K562 (cell line): Measurements from ENCODE around the gene TMEM225B. TPM values are rescaled to one million over a fixed set of nuclear protein-coding genes. Genes with fewer than 3 reads are reported as not detected.
A peak's percentile ranks its signal among the peaks of the same experiment; 100 is the strongest.

Experiments used
- ATAC-seq: fragments of 200-7000 bp; cut with Tn5 transposase; 3 replicates; pipeline ENCODE4 v1.9.1; 2020; ENCODE audit warnings: moderate library complexity
- BruUV-seq: library from RNA; stranded (reverse); fragments of 400-500 nt; replicated peaks from 2 replicates; lab custom pipeline; 2021; lab: Mats Ljungman, UMichigan
- CTCF ChIA-PET: fragments of 300-600 bp; formaldehyde crosslinking; extraction: SDS; loops from one replicate; lab custom pipeline; 2021; ENCODE audit warnings: low intra/inter-chr PET ratio; lab: Yijun Ruan, JAX
- POLR2A ChIA-PET: fragments of 300-600, 350-650 bp; sonication (Branson Sonifier 250); formaldehyde crosslinking; extraction: SDS; loops from one replicate; lab custom pipeline; 2021; ENCODE audit warnings: antibody characterized with exemption, inconsistent platforms; lab: Yijun Ruan, JAX
- DNase-seq, 4 experiments: peaks; one replicate each; pipeline versions ENCODE4 v3.0.0 to v3.0.0-alpha.2; 2011 to 2018; ENCODE audit warnings: low spot score in 3 of 4, mixed read lengths in 3 of 4; ENCODE audit errors: extremely low read depth in 1 of 4
- FAIRE-seq: peaks from 2 replicates; lab custom pipeline; 2011; peaks lifted over from hg19 to GRCh38; lab: Jason Lieb, UNC
- H2AFZ ChIP-seq: 2 replicates; pipeline ENCODE4 v1.6.0; 2011; ENCODE audit warnings: low read depth, low read length, control low read depth, inconsistent platforms
- H3K27ac ChIP-seq: fragments of 200-600 bp; 3 replicates; pipeline ENCODE4 v1.8.0; 2011; ENCODE audit warnings: low read depth, mild to moderate bottlenecking, control low read depth, inconsistent platforms, low read length, moderate library complexity, mixed read lengths; ENCODE audit errors: extremely low read depth
- H3K27me3 ChIP-seq, 2 experiments: fragments of 300-600 bp in 1 of 2; 2 replicates in 1 of 2; 3 replicates in 1 of 2; pipeline versions ENCODE4 v1.6.0 to v1.8.0; 2011; ENCODE audit warnings: inconsistent platforms in 2 of 2, low read length in 2 of 2, mild to moderate bottlenecking in 1 of 2, mixed read lengths in 1 of 2, moderate library complexity in 1 of 2; ENCODE audit not compliant: control insufficient read depth in 2 of 2, insufficient read depth in 2 of 2
- H3K36me3 ChIP-seq: fragments of 300-600 bp; 3 replicates; pipeline ENCODE4 v1.8.0; 2011; ENCODE audit warnings: mild to moderate bottlenecking, low read length, inconsistent platforms; ENCODE audit not compliant: control insufficient read depth, insufficient read depth
- H3K4me1 ChIP-seq, 2 experiments: fragments of 200-600 bp in 1 of 2; replicated peaks in 1 of 2; 2 replicates in 1 of 2; 3 replicates in 1 of 2; pipeline versions ENCODE4 v1.5.1 to v1.8.0; 2011; ENCODE audit warnings: inconsistent platforms in 2 of 2, low read length in 2 of 2, mild to moderate bottlenecking in 1 of 2, mixed read lengths in 1 of 2, moderate library complexity in 1 of 2; ENCODE audit not compliant: control insufficient read depth in 2 of 2, insufficient read depth in 2 of 2
- H3K4me2 ChIP-seq: 2 replicates; pipeline ENCODE4 v1.6.1; 2011; ENCODE audit warnings: low read length, control low read depth, inconsistent platforms, mixed read lengths; ENCODE audit not compliant: insufficient read depth
- H3K4me3 ChIP-seq: fragments of 200-600 bp; sonication (generic), shearing (Covaris generic); 2 replicates; pipeline ENCODE4 v1.5.1; 2016; ENCODE audit warnings: control low read depth, inconsistent platforms
- H3K79me2 ChIP-seq: fragments of 200-600 bp; 3 replicates; pipeline ENCODE4 v1.8.0; 2011; ENCODE audit warnings: low read length, inconsistent platforms; ENCODE audit not compliant: control insufficient read depth, insufficient read depth
- H3K9ac ChIP-seq, 2 experiments: 2 replicates each; pipeline versions ENCODE4 v1.6.0 to v1.6.1; 2011; ENCODE audit warnings: low read depth in 2 of 2, low read length in 2 of 2, control low read depth in 1 of 2, inconsistent platforms in 1 of 2, mild to moderate bottlenecking in 1 of 2, mixed read lengths in 1 of 2; ENCODE audit not compliant: insufficient read depth in 1 of 2
- H3K9me1 ChIP-seq: one replicate; pipeline ENCODE4 v1.6.0; 2011; ENCODE audit warnings: inconsistent platforms, mild to moderate bottlenecking, low read length, moderate library complexity; ENCODE audit not compliant: control insufficient read depth, insufficient read depth
- H3K9me3 ChIP-seq: replicated peaks from 2 replicates; pipeline ENCODE4 v1.5.1; 2011; ENCODE audit warnings: low read depth, low read length, inconsistent platforms; ENCODE audit not compliant: control insufficient read depth, insufficient read depth
- H4K20me1 ChIP-seq: replicated peaks from 2 replicates; pipeline ENCODE4 v1.6.1; 2011; ENCODE audit warnings: low read length, inconsistent platforms, mixed read lengths; ENCODE audit not compliant: control insufficient read depth, insufficient read depth
- KLF6 ChIP-seq: fragments of 250-450 bp; sonication (Bioruptor Pico); IDR thresholded peaks from 2 replicates; pipeline ENCODE4 v1.4.0; 2020; ENCODE audit warnings: mild to moderate bottlenecking, moderate library complexity, borderline replicate concordance
- MTA3 ChIP-seq: fragments of 450-650 bp; formaldehyde crosslinking; IDR thresholded peaks from 2 replicates; pipeline ENCODE4 v1.6.1; 2017; ENCODE audit warnings: mild to moderate bottlenecking, borderline replicate concordance
- POLR2G ChIP-seq: fragments of 200-400 bp; formaldehyde crosslinking; IDR thresholded peaks from 2 replicates; pipeline ENCODE4 v1.6.1; 2017; ENCODE audit warnings: low read depth, mild to moderate bottlenecking, antibody characterized with exemption, low read length, moderate library complexity
- RBFOX2 ChIP-seq: fragments of 200-400 bp; formaldehyde crosslinking; IDR thresholded peaks from 2 replicates; pipeline ENCODE4 v1.6.1; 2017; ENCODE audit warnings: low read depth, mild to moderate bottlenecking, low read length, moderate library complexity
- SP1 ChIP-seq: sonication (generic); formaldehyde crosslinking; IDR thresholded peaks from 2 replicates; pipeline ENCODE4 v1.8.1; 2022; ENCODE audit warnings: mild to moderate bottlenecking, missing genetic modification reagents
- TCF7 ChIP-seq: sonication (generic); IDR thresholded peaks from 2 replicates; pipeline ENCODE4 v1.6.1; 2016; ENCODE audit warnings: antibody characterized with exemption, borderline replicate concordance
- WGBS: fragments of 100-300 bp; shearing (Covaris generic); methylation state at CpG from one replicate; pipeline ENCODE4 v1.1.6; 2016; ENCODE audit warnings: low coverage, mixed read lengths; ENCODE audit not compliant: insufficient coverage; ENCODE audit errors: missing lambda C conversion rate; 5-methylcytosine and 5-hydroxymethylcytosine counted together
- in situ Hi-C: fragments of 300-500 bp; cut with MboI; formaldehyde crosslinking; loops from 4 replicates; pipeline ENCODE4 v1.15.0; 2018; ENCODE audit warnings: inconsistent platforms, mixed read lengths
- intact Hi-C: fragments of 100-400 bp; cut with micrococcal nuclease; formaldehyde crosslinking; loops from 2 replicates; pipeline ENCODE4 v1.14.2; 2022
- polyA plus RNA-seq, 8 experiments: library from polyadenylated mRNA; depleted of rRNA in 4 of 8; stranded (reverse) in 5 of 8; unstranded in 3 of 8; fragments of >200 nt; fragmentation: Nextera tagmentation in 2 of 8; fragmentation: Illumina TruSeq in 1 of 8; extraction: Ambion mirVana in 2 of 8; extraction: Trizol in 1 of 8; gene quantifications; 2 replicates each; pipeline versions ENCODE4 v1.2.1 to v1.2.3, GENCODE V29; 2011 to 2014; ENCODE audit warnings: inconsistent platforms in 1 of 8, missing spikeins in 1 of 8
- total RNA-seq, 7 experiments: library from RNA; depleted of rRNA in 6 of 7; stranded (reverse); fragments of >200 nt in 6 of 7; fragmentation: Illumina TruSeq in 2 of 7; extraction: Trizol in 2 of 7; gene quantifications; 2 replicates each; pipeline versions ENCODE4 v1.2.1 to v1.2.3, GENCODE V29; 2011 to 2021; ENCODE audit warnings: low replicate concordance in 1 of 7
- TF ChIP-seq, protein P1 (sequence below): fragments of 450-650 bp; IDR thresholded peaks from 2 replicates; pipeline ENCODE4 v1.6.1; 2017; ENCODE audit warnings: mild to moderate bottlenecking, moderate library complexity

Gene TMEM225B
- total and polyA plus RNA-seq, 9 of the 15 experiments (the other 6 are each of a cell fraction or from before 2014, with no cell fraction given): 0.08 to 0.73 (median 0.56) TPM

DNA sequence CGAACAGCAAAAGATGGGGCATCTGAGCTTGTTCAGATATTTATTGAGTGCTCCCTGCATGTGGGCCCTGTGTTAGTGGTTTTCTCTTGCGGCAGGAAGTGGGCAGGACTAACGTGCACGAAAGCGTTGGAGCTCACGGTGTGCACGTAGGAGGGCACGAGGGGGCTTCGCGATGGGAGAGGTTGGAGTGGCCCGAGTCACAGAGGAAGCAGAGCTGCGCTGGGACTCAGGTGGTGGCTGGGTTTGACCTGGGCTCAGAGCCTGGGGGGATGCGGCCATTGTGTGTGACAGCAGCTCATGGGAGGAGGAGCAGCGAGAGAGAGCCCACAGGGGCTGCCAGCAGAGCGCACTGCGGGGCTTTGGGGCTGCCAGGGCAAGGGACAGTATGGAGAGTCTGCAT, 26.4 kb downstream of the TMEM225B start:
- H3K4me3 ChIP-seq: no peak overlapping the region
- no peaks in the 10 kb centered on the region for H3K9me1 ChIP-seq
- H3K79me2 ChIP-seq: no peaks in the 10 kb centered on the region
- ChIA-PET POLR2A (interaction anchor here (0.5 to 1.4 kb wide), 3 partner anchors 9 to 143 kb away, joined by 3 to 5 read pairs (median 3); no protein-coding TSS in a partner anchor), CTCF (no interaction called here)
- H4K20me1 ChIP-seq: peaks cover 11% of the 10 kb centered on the region; the same call in 1 of the 2 replicates
- no peak overlapping the region for H3K4me2 ChIP-seq
- ATAC-seq (no peak), FAIRE-seq (no peak), DNase-seq (no peak)
- no peak overlapping the region for H2AFZ ChIP-seq
- H3K4me1 ChIP-seq: peaks cover 0 to 6% of the 10 kb centered on the region in 2 experiments; a peak in 2 of 5 replicates
- no peak overlapping the region for H3K27ac ChIP-seq
- TF ChIP-seq MTA3 (no peak), SP1 (CRISPR knock-in tag) (no peak), POLR2G (peak; percentile 62), TCF7 (no peak), KLF6 (CRISPR knock-in tag) (no peak), RBFOX2 (peak; percentile 62)
- TF ChIP-seq, protein P1, sequence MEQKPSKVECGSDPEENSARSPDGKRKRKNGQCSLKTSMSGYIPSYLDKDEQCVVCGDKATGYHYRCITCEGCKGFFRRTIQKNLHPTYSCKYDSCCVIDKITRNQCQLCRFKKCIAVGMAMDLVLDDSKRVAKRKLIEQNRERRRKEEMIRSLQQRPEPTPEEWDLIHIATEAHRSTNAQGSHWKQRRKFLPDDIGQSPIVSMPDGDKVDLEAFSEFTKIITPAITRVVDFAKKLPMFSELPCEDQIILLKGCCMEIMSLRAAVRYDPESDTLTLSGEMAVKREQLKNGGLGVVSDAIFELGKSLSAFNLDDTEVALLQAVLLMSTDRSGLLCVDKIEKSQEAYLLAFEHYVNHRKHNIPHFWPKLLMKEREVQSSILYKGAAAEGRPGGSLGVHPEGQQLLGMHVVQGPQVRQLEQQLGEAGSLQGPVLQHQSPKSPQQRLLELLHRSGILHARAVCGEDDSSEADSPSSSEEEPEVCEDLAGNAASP: no peak
- H3K9me3 ChIP-seq: no peaks in the 10 kb centered on the region
- in situ Hi-C loops (no loop called here), intact Hi-C loops (no loop called here)
- peaks cover 98% of the 10 kb centered on the region for H3K36me3 ChIP-seq
- no TSS peak for BruUV-seq
- H3K9ac ChIP-seq: peak overlapping the region in 1 of 2 experiments; percentile 37; a peak in 2 of 4 replicates
- 95% methylated on average over 16 of the region's 16 CpGs for WGBS
- no peaks in the 10 kb centered on the region for H3K27me3 ChIP-seq
